Lower leg skin (tissue), 4 donors: ENCODE measurements around the gene ZNF506. TPM values are rescaled to one million over a fixed set of nuclear protein-coding genes. Genes with fewer than 3 reads are reported as not detected.
"Not testable (repeated sequence)": the region's sequence is repeated elsewhere in the genome, so short reads cannot be mapped to it uniquely, and the experiment has no call there.

Experiments used
- DNase-seq, 2 donors: peaks; one replicate each; pipeline ENCODE4 v3.0.0-alpha.2; 2019; ENCODE audit warnings: low spot score in 2 of 2
- H3K4me3 ChIP-seq: fragments of 200-600 bp; sonication (generic); 2 replicates; pipeline ENCODE4 v1.5.1; 2017; ENCODE audit warnings: mild to moderate bottlenecking, low read depth; ENCODE audit not compliant: poor library complexity, severe bottlenecking
- POLR2A ChIP-seq, 2 donors: fragments of 450-650 bp; IDR thresholded peaks; one replicate each; pipeline ENCODE4 v1.6.1; 2016 to 2017; ENCODE audit warnings: antibody characterized with exemption in 2 of 2, mild to moderate bottlenecking in 1 of 2, moderate library complexity in 1 of 2
- WGBS, 2 donors: methylation state at CpG; one replicate each; pipeline ENCODE4 v1.1.5; 2018; 5-methylcytosine and 5-hydroxymethylcytosine counted together
- intact Hi-C: fragments of 100-400 bp; cut with DNase I; formaldehyde crosslinking; loops from one replicate; pipeline ENCODE4 v1.15.0; 2023; ENCODE audit warnings: low total_unique reads
- total RNA-seq, 4 donors: library from RNA; depleted of rRNA; stranded (reverse); fragments of >200 nt; gene quantifications; one replicate each; pipeline ENCODE4 v1.1.0, GENCODE V29; 2016
- TF ChIP-seq, protein P1 (sequence below), 3 donors: fragments of 450-650 bp; IDR thresholded peaks; one replicate each; pipeline ENCODE4 v1.5.1; 2016; ENCODE audit warnings: antibody characterized with exemption in 3 of 3, mild to moderate bottlenecking in 3 of 3, moderate library complexity in 2 of 3

The ZNF506 gene
- total RNA-seq, 4 donors from 2014 or later: 19.9 to 44.5 (median 28.0) TPM

DNA sequence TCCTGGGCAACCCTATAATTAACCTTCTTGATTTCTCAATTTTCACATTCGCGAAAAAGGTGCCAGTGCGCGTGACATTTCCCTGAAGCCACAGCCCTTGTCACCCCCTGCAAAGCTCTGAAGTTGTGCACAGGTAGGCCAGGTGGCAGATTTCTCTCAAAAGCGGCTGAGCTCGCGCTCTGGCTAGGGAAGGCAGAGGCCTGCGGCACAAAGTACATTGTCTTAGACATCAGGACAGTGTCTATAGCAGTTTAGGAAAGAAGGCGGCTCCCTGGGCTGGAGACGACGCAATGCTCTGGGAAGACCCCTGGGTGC, 45.7 kb downstream of the ZNF506 start:
- no peak for TF ChIP-seq POLR2A (IDR thresholded peaks at IDR 0.05)
- TF ChIP-seq, protein P1, sequence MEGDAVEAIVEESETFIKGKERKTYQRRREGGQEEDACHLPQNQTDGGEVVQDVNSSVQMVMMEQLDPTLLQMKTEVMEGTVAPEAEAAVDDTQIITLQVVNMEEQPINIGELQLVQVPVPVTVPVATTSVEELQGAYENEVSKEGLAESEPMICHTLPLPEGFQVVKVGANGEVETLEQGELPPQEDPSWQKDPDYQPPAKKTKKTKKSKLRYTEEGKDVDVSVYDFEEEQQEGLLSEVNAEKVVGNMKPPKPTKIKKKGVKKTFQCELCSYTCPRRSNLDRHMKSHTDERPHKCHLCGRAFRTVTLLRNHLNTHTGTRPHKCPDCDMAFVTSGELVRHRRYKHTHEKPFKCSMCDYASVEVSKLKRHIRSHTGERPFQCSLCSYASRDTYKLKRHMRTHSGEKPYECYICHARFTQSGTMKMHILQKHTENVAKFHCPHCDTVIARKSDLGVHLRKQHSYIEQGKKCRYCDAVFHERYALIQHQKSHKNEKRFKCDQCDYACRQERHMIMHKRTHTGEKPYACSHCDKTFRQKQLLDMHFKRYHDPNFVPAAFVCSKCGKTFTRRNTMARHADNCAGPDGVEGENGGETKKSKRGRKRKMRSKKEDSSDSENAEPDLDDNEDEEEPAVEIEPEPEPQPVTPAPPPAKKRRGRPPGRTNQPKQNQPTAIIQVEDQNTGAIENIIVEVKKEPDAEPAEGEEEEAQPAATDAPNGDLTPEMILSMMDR (IDR thresholded peaks at IDR 0.05): no peak
- peak overlapping the region; percentile 43 for H3K4me3 ChIP-seq
- 1% methylated on average over 11 of the region's 11 CpGs for WGBS, 2 donors
- intact Hi-C loops: no loop called here
- DNase-seq: no peak

DNA sequence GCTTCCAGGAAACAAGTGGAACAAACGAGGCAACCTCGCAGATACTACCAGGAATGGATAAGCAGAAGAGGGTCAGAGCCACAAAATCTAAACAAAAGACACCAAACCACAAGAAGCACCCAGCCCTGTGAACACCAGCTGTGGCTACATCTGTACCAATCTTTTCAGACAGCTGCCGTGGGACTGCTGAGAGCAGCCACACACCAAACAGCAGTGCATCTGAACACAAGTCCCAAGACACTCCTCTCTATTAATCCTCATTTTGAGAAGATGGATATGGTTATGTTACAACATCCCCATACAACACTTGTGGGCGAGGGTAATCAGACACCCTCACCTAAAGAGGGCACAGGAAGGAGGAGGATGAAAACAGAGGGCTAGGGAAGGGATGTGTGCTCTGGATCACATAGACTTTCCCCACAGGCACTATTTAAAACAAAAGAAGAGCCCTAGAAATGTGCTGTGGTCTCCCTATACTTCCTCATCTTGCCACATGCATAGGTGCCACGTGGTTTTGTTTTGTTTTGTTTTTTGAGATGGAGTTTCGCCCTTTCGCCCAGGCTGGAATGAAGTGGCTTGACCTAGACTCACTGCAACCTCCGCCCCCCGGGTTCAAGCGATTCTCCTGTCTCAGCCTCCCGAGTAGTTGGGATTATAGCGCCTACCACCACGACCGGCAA, 47.1 kb downstream of the ZNF506 start:
- no peak overlapping the region for H3K4me3 ChIP-seq
- no peak for TF ChIP-seq POLR2A (IDR thresholded peaks at IDR 0.05)
- TF ChIP-seq, protein P1 (IDR thresholded peaks at IDR 0.05): no peak
- no peak for DNase-seq
- intact Hi-C loops: no loop called here
- WGBS, 2 donors: 85 to 90% methylated on average over 14 of the region's 14 CpGs

DNA sequence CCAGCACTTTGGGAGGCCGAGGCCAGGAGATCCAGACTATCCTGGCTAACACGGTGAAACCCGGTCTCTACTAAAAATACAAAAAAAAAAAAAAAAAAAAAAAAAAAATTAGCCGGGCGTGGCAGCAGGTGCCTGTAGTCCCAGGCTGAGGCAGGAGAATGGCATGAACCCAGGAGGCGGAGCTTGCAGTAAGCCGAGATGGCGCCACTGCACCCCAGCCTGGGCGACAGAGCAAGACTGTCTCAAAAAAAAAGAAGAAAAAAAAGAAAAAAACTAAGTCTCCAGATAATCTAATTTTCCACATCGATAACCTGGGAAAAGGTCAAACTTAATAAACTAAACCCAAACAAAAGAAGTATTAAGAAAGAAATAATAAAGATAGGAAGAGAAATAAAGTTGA, 49.6 kb downstream of the ZNF506 start:
- intact Hi-C loops, DNase-seq: not testable (repeated sequence)
- 62 to 81% methylated on average over 10 of the region's 10 CpGs for WGBS, 2 donors

DNA sequence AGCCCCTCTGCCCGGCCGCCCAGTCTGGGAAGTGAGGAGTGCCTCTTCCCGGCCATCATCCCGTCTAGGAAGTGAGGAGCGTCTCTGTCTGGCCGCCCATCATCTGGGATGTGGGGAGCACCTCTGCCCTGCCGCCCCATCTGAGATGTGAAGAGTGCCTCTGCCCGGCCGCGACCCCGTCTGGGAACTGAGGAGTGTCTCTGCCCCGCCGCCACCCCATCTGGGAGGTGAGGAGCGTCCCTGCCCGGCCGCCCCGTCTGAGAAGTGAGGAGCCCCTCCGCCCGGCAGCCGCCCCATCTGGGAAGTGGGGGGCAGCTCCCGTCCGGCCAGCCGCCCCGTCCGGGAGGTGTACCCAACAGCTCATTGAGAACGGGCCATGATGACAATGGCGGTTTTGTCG, 51.6 kb downstream of the ZNF506 start:
- H3K4me3 ChIP-seq, intact Hi-C loops, DNase-seq: not testable (repeated sequence)
- 95 to 97% methylated on average over 24 to 28 of the region's 28 CpGs for WGBS, 2 donors

More for the DNA sequence above, 49.6 kb downstream of the ZNF506 start:
- not testable (repeated sequence) for H3K4me3 ChIP-seq

DNA sequence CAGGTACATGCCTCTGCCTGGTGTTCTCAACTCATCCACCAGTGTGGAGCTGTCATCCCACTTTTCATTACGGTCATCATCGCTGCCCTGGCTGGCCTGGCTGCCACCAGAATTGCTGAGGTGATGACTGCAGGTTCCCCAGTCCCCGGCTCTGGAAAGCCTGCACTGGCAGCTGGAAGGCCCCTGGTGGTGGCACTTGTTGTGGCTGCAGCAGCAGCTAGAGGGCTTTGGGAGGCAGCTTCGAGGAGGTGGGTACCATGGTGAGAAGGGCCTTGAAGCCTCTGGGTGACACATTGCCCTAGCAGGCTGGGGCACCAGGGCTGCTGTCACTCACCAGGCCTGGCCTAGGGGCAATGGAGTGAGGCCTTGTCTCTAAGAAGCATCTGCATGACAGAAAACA, 63.4 kb downstream of the ZNF506 start:
- H3K4me3 ChIP-seq: no peak overlapping the region
- no peak for TF ChIP-seq POLR2A (IDR thresholded peaks at IDR 0.05)
- TF ChIP-seq, protein P1 (IDR thresholded peaks at IDR 0.05): no peak
- no peak for DNase-seq
- WGBS, 2 donors: 94% methylated on average over 4 of the region's 4 CpGs
- intact Hi-C loops: no loop called here

DNA sequence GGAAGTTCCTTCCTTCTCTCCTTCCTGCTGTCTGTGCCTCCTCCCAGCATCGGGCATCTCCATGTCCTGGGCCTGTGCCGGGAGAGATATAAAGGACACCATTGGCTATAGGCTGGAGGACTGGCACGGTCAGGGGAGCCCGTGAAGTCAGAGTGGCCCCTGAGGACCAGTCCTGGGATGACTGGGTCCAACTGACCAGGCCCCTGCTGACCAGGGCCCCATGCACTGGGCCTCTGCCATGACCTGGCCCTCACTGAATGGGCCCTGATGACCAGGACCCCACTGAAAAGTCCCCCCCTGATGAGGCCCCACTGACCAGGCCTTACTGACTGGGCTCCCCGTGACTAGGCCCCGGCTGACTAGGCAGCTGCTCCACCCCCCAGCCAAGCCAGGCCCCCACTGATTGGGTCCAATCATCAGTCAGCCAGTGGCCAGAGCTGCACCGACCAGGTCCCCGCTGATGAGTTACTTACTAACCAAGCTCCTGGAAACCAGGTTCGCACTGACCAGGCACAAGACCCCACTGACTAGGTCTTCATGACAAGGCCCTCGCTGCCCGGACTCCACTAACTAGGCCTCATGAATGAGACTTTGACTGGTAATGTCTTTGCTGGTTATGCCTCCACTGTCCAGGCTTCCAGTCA, 68.7 kb downstream of the ZNF506 start:
- TF ChIP-seq, protein P1 (IDR thresholded peaks at IDR 0.05): no peak
- TF ChIP-seq POLR2A (IDR thresholded peaks at IDR 0.05): no peak
- WGBS, 2 donors: 92 to 96% methylated on average over 9 to 11 of the region's 11 CpGs
- DNase-seq: peak in 1 of 2 donors; percentile 63
- intact Hi-C loops: no loop called here
- H3K4me3 ChIP-seq: no peak overlapping the region

DNA sequence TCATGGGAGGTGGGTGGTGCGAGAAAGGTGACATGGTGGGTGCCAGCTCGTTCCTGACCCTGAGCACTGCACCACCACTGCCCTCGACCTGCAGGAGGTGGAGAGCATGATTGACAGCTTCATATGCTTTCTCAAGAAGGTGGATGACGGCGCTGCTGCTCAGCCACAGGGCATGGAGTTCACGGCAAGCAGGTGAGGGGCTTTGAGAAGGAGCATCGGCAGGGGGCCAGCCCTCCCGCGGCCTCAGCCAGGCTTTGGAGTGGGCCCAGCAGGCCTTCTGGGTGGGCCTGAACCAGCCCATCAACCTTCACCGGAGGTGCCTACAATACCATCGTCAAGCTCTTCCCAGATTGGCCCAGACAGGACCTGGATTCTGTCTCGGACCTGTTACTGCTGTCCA, 69.7 kb downstream of the ZNF506 start:
- TF ChIP-seq, protein P1 (IDR thresholded peaks at IDR 0.05): no peak
- TF ChIP-seq POLR2A (IDR thresholded peaks at IDR 0.05): no peak
- 78 to 89% methylated on average over 11 to 12 of the region's 12 CpGs for WGBS, 2 donors
- no peak for DNase-seq
- intact Hi-C loops: no loop called here
- H3K4me3 ChIP-seq: no peak overlapping the region
